Activated CD8-positive, alpha-beta memory T cell treated with anti-CD3 and anti-CD28 coated beads for 24 hours (primary cell): Measurements from ENCODE around the gene SUPT20HL2.
"Not testable (repeated sequence)": the region's sequence is repeated elsewhere in the genome, so short reads cannot be mapped to it uniquely, and the experiment has no call there.

Source experiments
- DNase-seq: peaks from one replicate; pipeline ENCODE4 v3.0.0-alpha.2; 2020

Gene SUPT20HL2

GRCh38 chrX:24314019-24314635, at the start of gene SUPT20HL2:
Gene SUPT20HL2, minus strand, starts transcription at chrX:24314069. Its CDS starts 754 bp downstream, at chrX:24313315.
- no peak for DNase-seq

GRCh38 chrX:24362089-24362745, 48.3 kb upstream of the SUPT20HL2 start:
- DNase-seq: not testable (repeated sequence)

- no peak for DNase-seq
Measured at GRCh38 chrX:24360272-24360671, 46.4 kb upstream of the SUPT20HL2 start, which contains the start of gene SUPT20HL1. Gene SUPT20HL1, plus strand, starts transcription at chrX:24360639. Its CDS starts 2,122 bp downstream, at chrX:24362761.

GRCh38 chrX:24357106-24357505, 43.2 kb upstream of the SUPT20HL2 start:
- DNase-seq: no peak

- DNase-seq: no peak
Measured at GRCh38 chrX:24355095-24355494, 41.2 kb upstream of the SUPT20HL2 start.

- no peak for DNase-seq
Measured at GRCh38 chrX:24350217-24350616, 36.3 kb upstream of the SUPT20HL2 start.

- DNase-seq: no peak
Measured at GRCh38 chrX:24347881-24348280, 34.0 kb upstream of the SUPT20HL2 start.

- no peak for DNase-seq
Measured at GRCh38 chrX:24343719-24344118, 29.9 kb upstream of the SUPT20HL2 start.

GRCh38 chrX:24341795-24342194, 27.9 kb upstream of the SUPT20HL2 start:
- no peak for DNase-seq

GRCh38 chrX:24340501-24340900, 26.6 kb upstream of the SUPT20HL2 start:
- no peak for DNase-seq

GRCh38 chrX:24339911-24340310, 26.0 kb upstream of the SUPT20HL2 start:
- no peak for DNase-seq

GRCh38 chrX:24335871-24336270, 22.0 kb upstream of the SUPT20HL2 start:
- DNase-seq: no peak

- no peak for DNase-seq
Measured at GRCh38 chrX:24334461-24334860, 20.6 kb upstream of the SUPT20HL2 start.

- no peak for DNase-seq
Measured at GRCh38 chrX:24333371-24333770, 19.5 kb upstream of the SUPT20HL2 start.

GRCh38 chrX:24332878-24333277, 19.0 kb upstream of the SUPT20HL2 start:
- DNase-seq: no peak

GRCh38 chrX:24325231-24325630, 11.4 kb upstream of the SUPT20HL2 start:
- no peak for DNase-seq

GRCh38 chrX:24321741-24322395, 8.0 kb upstream of the SUPT20HL2 start:
- no peak for DNase-seq

GRCh38 chrX:24317567-24317966, 3.7 kb upstream of the SUPT20HL2 start:
- DNase-seq: no peak

GRCh38 chrX:24316111-24316510, 2.2 kb upstream of the SUPT20HL2 start:
- DNase-seq: no peak

- DNase-seq: not testable (repeated sequence)
Measured at GRCh38 chrX:24312249-24312607, 1.6 kb downstream of the SUPT20HL2 start.

- not testable (repeated sequence) for DNase-seq
Measured at GRCh38 chrX:24311507-24312248, 2.2 kb downstream of the SUPT20HL2 start.

- not testable (repeated sequence) for DNase-seq
Measured at GRCh38 chrX:24310916-24311315, 3.0 kb downstream of the SUPT20HL2 start.
